DOHH2 (cell line): Measurements from ENCODE around the gene NEMF.

Source experiments
- H3F3A ChIP-seq: fragments of 200-600 bp; sonication (generic), shearing (Covaris generic); 2 replicates; pipeline ENCODE4 v1.6.0; 2016; ENCODE audit warnings: antibody characterized with exemption, mild to moderate bottlenecking; ENCODE audit not compliant: control insufficient read depth, insufficient read depth
- H3K27ac ChIP-seq: fragments of 200-600 bp; sonication (generic); 2 replicates; pipeline ENCODE4 v1.5.1; 2014; ENCODE audit warnings: low read depth, mild to moderate bottlenecking, low read length, moderate library complexity
- H3K27me3 ChIP-seq: fragments of 200-600 bp; sonication (generic); 2 replicates; pipeline ENCODE4 v1.6.1; 2014; ENCODE audit warnings: mild to moderate bottlenecking, low read length, mixed read lengths; ENCODE audit not compliant: control insufficient read depth
- H3K36me3 ChIP-seq: fragments of 200-600 bp; sonication (generic); 2 replicates; pipeline ENCODE4 v1.6.1; 2014; ENCODE audit warnings: mild to moderate bottlenecking, low read length, moderate library complexity, mixed read lengths; ENCODE audit not compliant: control insufficient read depth
- H3K4me1 ChIP-seq: fragments of 200-600 bp; sonication (generic); 2 replicates; pipeline ENCODE4 v1.6.1; 2014; ENCODE audit warnings: mild to moderate bottlenecking, low read length, mixed read lengths; ENCODE audit not compliant: control insufficient read depth
- H3K4me2 ChIP-seq: fragments of 200-600 bp; sonication (generic); 2 replicates; pipeline ENCODE4 v1.6.0; 2014; ENCODE audit warnings: mild to moderate bottlenecking, low read length, moderate library complexity
- H3K4me3 ChIP-seq: fragments of 200-600 bp; sonication (generic); 2 replicates; pipeline ENCODE4 v1.5.1; 2014; ENCODE audit warnings: mild to moderate bottlenecking, low read length, mixed read lengths
- H3K79me2 ChIP-seq: fragments of 200-600 bp; sonication (generic); 2 replicates; pipeline ENCODE4 v1.6.1; 2014; ENCODE audit warnings: mild to moderate bottlenecking, low read length, mixed read lengths; ENCODE audit not compliant: control insufficient read depth
- H3K9me2 ChIP-seq: fragments of 200-600 bp; sonication (generic); replicated peaks from 2 replicates; pipeline ENCODE4 v1.6.1; 2014; ENCODE audit warnings: mild to moderate bottlenecking, low read length, mixed read lengths; ENCODE audit not compliant: control insufficient read depth
- H3K9me3 ChIP-seq: fragments of 200-600 bp; sonication (generic); 2 replicates; pipeline ENCODE4 v1.6.1; 2014; ENCODE audit warnings: antibody characterized with exemption, low read length, mixed read lengths; ENCODE audit not compliant: control insufficient read depth, insufficient read depth
- H4K20me1 ChIP-seq: fragments of 200-600 bp; sonication (generic); 2 replicates; pipeline ENCODE4 v1.6.0; 2014; ENCODE audit warnings: low read depth, mild to moderate bottlenecking, antibody characterized with exemption, low read length, moderate library complexity; ENCODE audit not compliant: control insufficient read depth, insufficient read depth
- CTCF ChIP-seq: fragments of 200-600 bp; sonication (generic); IDR thresholded peaks from one replicate; pipeline ENCODE4 v1.5.1; 2014; ENCODE audit warnings: antibody characterized with exemption, mild to moderate bottlenecking, low read depth, low read length; ENCODE audit not compliant: poor library complexity, severe bottlenecking
- EZH2phosphoT487 ChIP-seq: fragments of 200-600 bp; sonication (generic); IDR thresholded peaks from 2 replicates; pipeline ENCODE4 v1.6.1; 2017; ENCODE audit warnings: borderline replicate concordance, mild to moderate bottlenecking, antibody characterized with exemption, low read length, moderate library complexity, mixed read lengths

Gene NEMF

GRCh38 chr14:49768301-49769121, 84.1 kb downstream of the NEMF start:
- Histone ChIP-seq H3K4me2 (peak overlapping the region; percentile 80), H3K4me3 (peak overlapping the region; percentile 89), H3K9me3 (no peaks in the 10 kb centered on the region), H4K20me1 (no peaks in the 10 kb centered on the region; the same call in 1 of the 2 replicates), H3K36me3 (peaks cover 12% of the 10 kb centered on the region; the same call in 1 of the 2 replicates), H3K4me1 (peaks cover 51% of the 10 kb centered on the region), H3F3A (peaks cover 12% of the 10 kb centered on the region), H3K27ac (peak overlapping the region; percentile 89), H3K27me3 (no peaks in the 10 kb centered on the region), H3K79me2 (peaks cover 33% of the 10 kb centered on the region), H3K9me2 (no peaks in the 10 kb centered on the region)
- TF ChIP-seq CTCF, result no peak
- no peak for TF ChIP-seq EZH2phosphoT487

- Histone ChIP-seq H4K20me1 (no peaks in the 10 kb centered on the region; the same call in 1 of the 2 replicates), H3K79me2 (peaks cover 33% of the 10 kb centered on the region), H3K27ac (peak within 1 kb of the TSS; percentile 89), H3K4me2 (peak within 1 kb of the TSS; percentile 80), H3K4me1 (peaks cover 50% of the 10 kb centered on the region), H3K4me3 (peak within 1 kb of the TSS; percentile 89), H3K9me3 (no peaks in the 10 kb centered on the region), H3K27me3 (no peaks in the 10 kb centered on the region), H3K36me3 (peaks cover 12% of the 10 kb centered on the region; the same call in 1 of the 2 replicates), H3F3A (peaks cover 12% of the 10 kb centered on the region), H3K9me2 (no peaks in the 10 kb centered on the region)
- TF ChIP-seq EZH2phosphoT487, result no peak
- TF ChIP-seq CTCF, result peak; percentile 34
Observed at GRCh38 chr14:49767571-49768300, 84.9 kb downstream of the NEMF start, which contains the start of gene KLHDC2. Gene KLHDC2 (plus strand): TSS chr14:49768153. CDS start chr14:49768469, 316 bp downstream.

- peak overlapping the region; percentile 80 for H3K4me2 ChIP-seq
- peak overlapping the region; percentile 89 for H3K4me3 ChIP-seq
- no peaks in the 10 kb centered on the region; the same call in 1 of the 2 replicates for H4K20me1 ChIP-seq
- no peak for TF ChIP-seq EZH2phosphoT487
- TF ChIP-seq CTCF, result no peak
- peaks cover 33% of the 10 kb centered on the region for H3K79me2 ChIP-seq
- no peaks in the 10 kb centered on the region for H3K9me2 ChIP-seq
- H3K27me3 ChIP-seq, result no peaks in the 10 kb centered on the region
- H3K9me3 ChIP-seq, result no peaks in the 10 kb centered on the region
- peaks cover 12% of the 10 kb centered on the region; the same call in 1 of the 2 replicates for H3K36me3 ChIP-seq
- H3K27ac ChIP-seq, result peak overlapping the region; percentile 89
- H3K4me1 ChIP-seq, result peaks cover 45% of the 10 kb centered on the region
- H3F3A ChIP-seq, result peaks cover 12% of the 10 kb centered on the region
Observed at GRCh38 chr14:49767270-49767570, 85.4 kb downstream of the NEMF start.
